Measurements from ENCODE around the gene TIPARP. TPM values are rescaled to one million over a fixed set of nuclear protein-coding genes. Genes with fewer than 3 reads are reported as not detected.

The TIPARP gene
- polyA plus RNA-seq, 1 of the 3 experiments (the other 2 are of a cell fraction): 6.2 TPM

GRCh38 chr3:156723182-156723619 lies 48.8 kb downstream of the TIPARP start:
- Histone ChIP-seq H3K27me3 (ENCODE audit: insufficient read depth) (no peaks in the 10 kb centered on the region), H3K9ac (no peak overlapping the region), H2AFZ (ENCODE audit: low read depth) (no peak overlapping the region), H4K20me1 (ENCODE audit: insufficient read depth) (no peaks in the 10 kb centered on the region), H3K4me3 (ENCODE audit: low read depth in 2 of 2, low read length in 1 of 2) (no peak overlapping the region), H3K79me2 (ENCODE audit: insufficient read depth) (no peaks in the 10 kb centered on the region), H3K9me3 (no peaks in the 10 kb centered on the region), H3K4me2 (no peak overlapping the region), H3F3A (replicated peaks; ENCODE audit: insufficient read depth) (no peaks in the 10 kb centered on the region), H3K9me2 (peaks cover 3% of the 10 kb centered on the region; the same call in 1 of the 2 replicates), H3K4me1 (ENCODE audit: control insufficient read depth in 1 of 2, insufficient read depth in 2 of 2, low read depth in 1 of 2, low read length in 1 of 2) (no peaks in the 10 kb centered on the region; a peak in 1 of 4 replicates), H3K27ac (ENCODE audit: low read depth in 2 of 2, low read length in 1 of 2) (no peak overlapping the region), H3K36me3 (replicated peaks in 1 of 2; ENCODE audit: control insufficient read depth in 1 of 2, insufficient read depth in 2 of 2, low read length in 1 of 2) (peaks cover 0 to 6% of the 10 kb centered on the region in 2 experiments)
- 92% methylated on average over 2 of the region's 2 CpGs for WGBS (ENCODE audit: low lambda C conversion rate)
- no peak for DNase-seq
- ChIA-PET POLR2A (no interaction called here), CTCF (interaction anchor here (0.6 to 1.5 kb wide), 5 partner anchors 8 to 414 kb away, joined by 3 to 4 read pairs (median 3); partner anchors contain the start of gene TIPARP)
- TF ChIP-seq FOXM1 (IDR thresholded peaks at IDR 0.05; ENCODE audit: low read depth) (no peak), REST (IDR thresholded peaks at IDR 0.05; ENCODE audit: low read depth, low read length) (no peak), ZBTB33 (IDR thresholded peaks at IDR 0.05; ENCODE audit: borderline replicate concordance, low read depth) (no peak), YY1 (IDR thresholded peaks at IDR 0.05; ENCODE audit: low read depth) (no peak), CHD2 (IDR thresholded peaks at IDR 0.05; ENCODE audit: low read length, partially characterized antibody) (no peak), JUND (IDR thresholded peaks at IDR 0.05) (no peak), CTCF (IDR thresholded peaks at IDR 0.05) (no peak), NFIC (IDR thresholded peaks at IDR 0.05; ENCODE audit: borderline replicate concordance) (no peak), RXRA (IDR thresholded peaks at IDR 0.05; ENCODE audit: borderline replicate concordance, low read depth) (no peak), USF1 (IDR thresholded peaks at IDR 0.05; ENCODE audit: borderline replicate concordance, low read depth) (no peak), TAF1 (IDR thresholded peaks at IDR 0.05; ENCODE audit: borderline replicate concordance, low read depth, low read length) (no peak), TEAD4 (IDR thresholded peaks at IDR 0.05; ENCODE audit: borderline replicate concordance, insufficient read depth) (no peak), RFX5 (IDR thresholded peaks at IDR 0.05; ENCODE audit: low read length) (no peak), RCOR1 (IDR thresholded peaks at IDR 0.05; ENCODE audit: low read length) (no peak)

Data from SK-N-SH (cell line).